Gastrocnemius medialis (tissue), 4 donors: Measurements from ENCODE around the gene IPCEF1. TPM values are rescaled to one million over a fixed set of nuclear protein-coding genes. Genes with fewer than 3 reads are reported as not detected.

Experiments used
- ATAC-seq, 2 donors: fragments of 150-250 bp; one replicate each; pipeline ENCODE4 v1.9.1; 2016
- DNase-seq, 2 donors: peaks; one replicate each; pipeline ENCODE4 v3.0.0-alpha.2; 2019
- H3K27ac ChIP-seq, 4 donors: fragments of 200-600 bp; sonication (generic); 1 replicate in 1 of 4; 2 replicates in 3 of 4; pipeline ENCODE4 v1.5.1; 2016 to 2018; ENCODE audit warnings: mild to moderate bottlenecking in 2 of 4, moderate library complexity in 1 of 4
- H3K27me3 ChIP-seq, 3 donors: fragments of 200-600 bp; sonication (generic) in 2 of 3; 1 replicate in 1 of 3; 2 replicates in 2 of 3; pipeline versions ENCODE4 v1.5.1 to v1.6.0; 2016 to 2019; ENCODE audit warnings: mild to moderate bottlenecking in 1 of 3, moderate library complexity in 1 of 3
- H3K36me3 ChIP-seq, 2 donors: fragments of 200-600 bp; sonication (generic) in 1 of 2; one replicate each; pipeline ENCODE4 v1.5.1; 2017 to 2018
- H3K4me1 ChIP-seq, 2 donors: fragments of 200-600 bp; sonication (generic) in 1 of 2; one replicate each; pipeline ENCODE4 v1.5.1; 2016 to 2017; ENCODE audit warnings: mild to moderate bottlenecking in 2 of 2
- H3K4me3 ChIP-seq, 4 donors: fragments of 200-600 bp; sonication (generic) in 3 of 4; 1 replicate in 1 of 4; 2 replicates in 3 of 4; pipeline ENCODE4 v1.5.1; 2016 to 2019; ENCODE audit warnings: mild to moderate bottlenecking in 2 of 4
- H3K9me3 ChIP-seq, 3 donors: fragments of 200-600 bp; sonication (generic) in 2 of 3; 1 replicate in 1 of 3; 2 replicates in 2 of 3; pipeline ENCODE4 v1.5.1; 2016 to 2019
- POLR2A ChIP-seq, 2 donors: fragments of 450-650 bp; IDR thresholded peaks; one replicate each; pipeline ENCODE4 v1.6.1; 2017; ENCODE audit warnings: antibody characterized with exemption in 2 of 2, mild to moderate bottlenecking in 2 of 2, moderate library complexity in 2 of 2
- in situ Hi-C, 4 donors: fragments of 200-750 bp; cut with MboI; loops; one replicate each; pipeline versions ENCODE4 v1.15.0 to v1.8.0; 2017; ENCODE audit warnings: low sequenced_read_pairs in 4 of 4
- intact Hi-C: fragments of 100-400 bp; cut with DNase I; formaldehyde crosslinking; loops from one replicate; pipeline ENCODE4 v1.15.1; 2023; ENCODE audit warnings: low total_unique reads
- total RNA-seq, 4 donors: library from RNA; depleted of rRNA; stranded (reverse); fragments of >200 nt; gene quantifications; one replicate each; pipeline versions ENCODE4 v1.1.0 to v1.2.3, GENCODE V29; 2016
- TF ChIP-seq, protein P1 (sequence below), 5 experiments: fragments of 450-650 bp in 3 of 5; fragments of 200-600 bp in 2 of 5; sonication (generic) in 2 of 5; IDR thresholded peaks in 4 of 5; conservative IDR thresholded peaks in 1 of 5; 1 replicate in 4 of 5; 2 replicates in 1 of 5; pipeline ENCODE4 v1.5.1; 2016 to 2019; ENCODE audit warnings: antibody characterized with exemption in 5 of 5, mild to moderate bottlenecking in 3 of 5, moderate library complexity in 3 of 5

The IPCEF1 gene
- total RNA-seq, 4 donors from 2014 or later, result 0.24 to 0.85 TPM; not detected in 2

DNA sequence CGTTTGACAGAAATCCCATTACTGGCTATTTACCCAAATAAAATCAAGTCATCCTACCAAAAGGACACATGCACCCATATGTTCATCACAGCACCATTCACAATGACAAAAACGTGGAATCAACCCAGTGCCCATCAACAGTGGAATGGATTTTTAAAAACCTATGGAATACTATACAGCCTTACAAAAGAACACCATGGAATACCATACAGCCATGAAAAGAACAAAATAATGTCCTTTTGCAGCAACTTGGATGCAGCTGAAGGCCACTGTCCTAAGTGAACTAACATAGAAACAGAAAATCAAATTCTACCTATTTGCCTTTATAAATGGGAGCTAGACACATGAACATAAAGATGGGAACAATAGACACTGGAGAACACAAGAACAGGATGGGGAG is 17.4 kb upstream of the IPCEF1 start:
- no peak overlapping the region for H3K4me3 ChIP-seq
- intact Hi-C loops, result no loop called here
- in situ Hi-C loops, result no loop called here

DNA sequence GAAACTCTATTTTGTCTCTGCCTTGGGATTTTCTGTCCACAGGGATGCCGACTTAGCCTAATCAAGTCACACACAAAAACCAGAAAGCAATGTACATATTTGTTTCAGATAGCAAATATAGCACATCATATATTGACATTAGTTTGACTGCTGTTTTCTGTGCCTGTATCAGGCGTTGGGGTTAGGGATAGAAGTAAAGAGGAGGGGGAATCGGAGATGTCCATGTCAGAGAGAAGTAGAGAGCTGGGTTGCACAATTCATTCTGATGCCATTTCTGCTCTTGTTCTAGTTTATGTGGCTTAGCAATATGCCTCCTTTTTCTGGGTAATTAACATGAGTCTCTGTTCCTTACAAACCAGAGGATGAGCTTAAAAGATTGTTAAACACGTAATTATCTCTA is 14.7 kb upstream of the IPCEF1 start:
- no peak overlapping the region for H3K27ac ChIP-seq
- in situ Hi-C loops, result no loop called here

More for the DNA sequence above, 17.4 kb upstream of the IPCEF1 start:
- ATAC-seq (no peak), DNase-seq (no peak)
- no peak overlapping the region for H3K27ac ChIP-seq
- H3K27me3 ChIP-seq, result no peaks in the 10 kb centered on the region
- TF ChIP-seq, protein P1, sequence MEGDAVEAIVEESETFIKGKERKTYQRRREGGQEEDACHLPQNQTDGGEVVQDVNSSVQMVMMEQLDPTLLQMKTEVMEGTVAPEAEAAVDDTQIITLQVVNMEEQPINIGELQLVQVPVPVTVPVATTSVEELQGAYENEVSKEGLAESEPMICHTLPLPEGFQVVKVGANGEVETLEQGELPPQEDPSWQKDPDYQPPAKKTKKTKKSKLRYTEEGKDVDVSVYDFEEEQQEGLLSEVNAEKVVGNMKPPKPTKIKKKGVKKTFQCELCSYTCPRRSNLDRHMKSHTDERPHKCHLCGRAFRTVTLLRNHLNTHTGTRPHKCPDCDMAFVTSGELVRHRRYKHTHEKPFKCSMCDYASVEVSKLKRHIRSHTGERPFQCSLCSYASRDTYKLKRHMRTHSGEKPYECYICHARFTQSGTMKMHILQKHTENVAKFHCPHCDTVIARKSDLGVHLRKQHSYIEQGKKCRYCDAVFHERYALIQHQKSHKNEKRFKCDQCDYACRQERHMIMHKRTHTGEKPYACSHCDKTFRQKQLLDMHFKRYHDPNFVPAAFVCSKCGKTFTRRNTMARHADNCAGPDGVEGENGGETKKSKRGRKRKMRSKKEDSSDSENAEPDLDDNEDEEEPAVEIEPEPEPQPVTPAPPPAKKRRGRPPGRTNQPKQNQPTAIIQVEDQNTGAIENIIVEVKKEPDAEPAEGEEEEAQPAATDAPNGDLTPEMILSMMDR (IDR thresholded peaks at IDR 0.05 in 4 of 5, conservative IDR thresholded peaks at IDR 0.05 in 1 of 5), result no peak
- TF ChIP-seq POLR2A (IDR thresholded peaks at IDR 0.05), result no peak
- H3K9me3 ChIP-seq, result no peaks in the 10 kb centered on the region
- H3K4me1 ChIP-seq, result no peaks in the 10 kb centered on the region
- no peaks in the 10 kb centered on the region for H3K36me3 ChIP-seq

DNA sequence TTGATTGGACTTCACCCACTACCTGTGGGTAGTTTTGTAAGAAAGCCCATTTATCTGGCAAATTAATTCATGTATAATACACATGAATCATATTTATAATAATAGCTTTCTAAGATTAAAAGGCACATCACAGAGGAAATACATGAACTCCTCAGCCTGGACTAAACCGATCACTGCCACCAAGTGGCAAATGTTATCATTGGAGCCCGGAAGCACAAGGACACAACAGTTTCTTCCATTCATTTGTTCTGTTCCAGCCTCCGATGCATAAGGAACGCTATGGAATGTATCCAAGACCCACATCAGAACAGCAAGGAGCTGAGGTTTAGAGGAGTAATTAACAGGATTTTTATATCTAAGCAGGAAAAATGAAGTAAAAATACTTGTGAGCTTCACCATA is 13.9 kb upstream of the IPCEF1 start:
- intact Hi-C loops (no loop called here), in situ Hi-C loops (no loop called here)
- no peaks in the 10 kb centered on the region for H3K4me1 ChIP-seq
- H3K27me3 ChIP-seq, result no peaks in the 10 kb centered on the region
- H3K9me3 ChIP-seq, result no peaks in the 10 kb centered on the region
- H3K36me3 ChIP-seq, result no peaks in the 10 kb centered on the region
- H3K27ac ChIP-seq, result no peak overlapping the region
- TF ChIP-seq POLR2A (IDR thresholded peaks at IDR 0.05), result no peak
- TF ChIP-seq, protein P1 (IDR thresholded peaks at IDR 0.05 in 4 of 5, conservative IDR thresholded peaks at IDR 0.05 in 1 of 5), result no peak
- no peak overlapping the region for H3K4me3 ChIP-seq
- DNase-seq (no peak), ATAC-seq (no peak)

More for the DNA sequence above, 14.7 kb upstream of the IPCEF1 start:
- H3K4me3 ChIP-seq, result no peak overlapping the region
- TF ChIP-seq, protein P1 (IDR thresholded peaks at IDR 0.05 in 4 of 5, conservative IDR thresholded peaks at IDR 0.05 in 1 of 5), result no peak
- no peak for TF ChIP-seq POLR2A (IDR thresholded peaks at IDR 0.05)
- H3K9me3 ChIP-seq, result no peaks in the 10 kb centered on the region
- intact Hi-C loops, result no loop called here
- ATAC-seq (no peak), DNase-seq (no peak)
- H3K4me1 ChIP-seq, result no peaks in the 10 kb centered on the region
- H3K27me3 ChIP-seq, result no peaks in the 10 kb centered on the region
- no peaks in the 10 kb centered on the region for H3K36me3 ChIP-seq

DNA sequence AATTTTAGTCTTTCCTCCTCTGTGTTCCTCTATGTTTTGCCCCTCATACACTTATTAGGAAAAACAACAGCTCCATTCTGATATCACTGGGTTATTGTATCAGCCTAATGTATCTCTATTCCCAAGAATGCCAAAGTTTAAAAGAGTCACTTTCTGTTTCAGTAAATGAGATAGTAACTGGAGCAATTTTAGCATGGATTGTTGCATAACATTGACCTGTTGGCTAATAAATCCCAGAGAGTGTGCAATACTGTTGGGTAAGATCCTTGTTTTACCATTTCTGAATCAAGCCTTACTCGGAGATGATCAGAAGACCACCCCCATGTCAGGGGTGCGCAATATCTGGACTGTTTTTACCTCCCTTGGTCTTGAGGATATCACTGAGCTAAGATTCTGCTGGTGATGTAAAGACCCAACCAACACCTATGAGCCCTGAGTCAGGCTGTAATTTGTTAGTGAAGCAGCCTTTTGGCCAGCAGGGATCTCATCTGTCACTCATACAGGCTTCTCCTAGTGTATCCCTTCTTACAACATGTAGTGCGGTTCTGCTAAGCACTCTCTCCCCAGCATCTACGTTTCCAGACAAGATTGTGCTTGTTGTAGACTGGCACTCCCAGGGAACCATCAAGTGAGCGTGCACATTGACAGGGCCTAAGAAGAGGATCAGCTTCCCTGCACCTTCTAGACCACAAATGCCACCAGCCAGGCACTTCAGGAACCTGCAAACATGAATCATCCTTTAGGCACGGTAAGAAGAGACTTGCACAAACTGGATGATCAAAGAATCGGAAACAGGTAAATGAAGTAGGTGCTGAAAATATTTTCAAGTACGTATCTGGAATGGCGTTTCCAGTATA is 11.5 kb upstream of the IPCEF1 start:
- Histone ChIP-seq H3K4me1 (no peaks in the 10 kb centered on the region), H3K9me3 (no peaks in the 10 kb centered on the region), H3K27ac (no peak overlapping the region), H3K4me3 (no peak overlapping the region), H3K27me3 (no peaks in the 10 kb centered on the region), H3K36me3 (no peaks in the 10 kb centered on the region)
- DNase-seq, result no peak
- in situ Hi-C loops, result no loop called here
- no peak for ATAC-seq
- intact Hi-C loops, result no loop called here
- TF ChIP-seq, protein P1 (IDR thresholded peaks at IDR 0.05 in 4 of 5, conservative IDR thresholded peaks at IDR 0.05 in 1 of 5), result no peak
- no peak for TF ChIP-seq POLR2A (IDR thresholded peaks at IDR 0.05)
